SU-DHL-6 (cell line): Measurements from ENCODE around the gene KCND2.

Experiments used
- EZH2phosphoT487 ChIP-seq: fragments of 200-600 bp; sonication (generic), shearing (Covaris generic); conservative IDR thresholded peaks from 2 replicates; pipeline ENCODE4 v1.6.1; 2018; ENCODE audit warnings: mild to moderate bottlenecking, antibody characterized with exemption, low read length, moderate library complexity, mixed read lengths
- TF ChIP-seq, protein P1 (sequence below): fragments of 200-600 bp; sonication (generic); IDR thresholded peaks from one replicate; pipeline ENCODE4 v1.5.1; 2017; ENCODE audit warnings: antibody characterized with exemption, mild to moderate bottlenecking, low read length, moderate library complexity; ENCODE audit not compliant: insufficient read depth, poor library complexity, severe bottlenecking

DNA sequence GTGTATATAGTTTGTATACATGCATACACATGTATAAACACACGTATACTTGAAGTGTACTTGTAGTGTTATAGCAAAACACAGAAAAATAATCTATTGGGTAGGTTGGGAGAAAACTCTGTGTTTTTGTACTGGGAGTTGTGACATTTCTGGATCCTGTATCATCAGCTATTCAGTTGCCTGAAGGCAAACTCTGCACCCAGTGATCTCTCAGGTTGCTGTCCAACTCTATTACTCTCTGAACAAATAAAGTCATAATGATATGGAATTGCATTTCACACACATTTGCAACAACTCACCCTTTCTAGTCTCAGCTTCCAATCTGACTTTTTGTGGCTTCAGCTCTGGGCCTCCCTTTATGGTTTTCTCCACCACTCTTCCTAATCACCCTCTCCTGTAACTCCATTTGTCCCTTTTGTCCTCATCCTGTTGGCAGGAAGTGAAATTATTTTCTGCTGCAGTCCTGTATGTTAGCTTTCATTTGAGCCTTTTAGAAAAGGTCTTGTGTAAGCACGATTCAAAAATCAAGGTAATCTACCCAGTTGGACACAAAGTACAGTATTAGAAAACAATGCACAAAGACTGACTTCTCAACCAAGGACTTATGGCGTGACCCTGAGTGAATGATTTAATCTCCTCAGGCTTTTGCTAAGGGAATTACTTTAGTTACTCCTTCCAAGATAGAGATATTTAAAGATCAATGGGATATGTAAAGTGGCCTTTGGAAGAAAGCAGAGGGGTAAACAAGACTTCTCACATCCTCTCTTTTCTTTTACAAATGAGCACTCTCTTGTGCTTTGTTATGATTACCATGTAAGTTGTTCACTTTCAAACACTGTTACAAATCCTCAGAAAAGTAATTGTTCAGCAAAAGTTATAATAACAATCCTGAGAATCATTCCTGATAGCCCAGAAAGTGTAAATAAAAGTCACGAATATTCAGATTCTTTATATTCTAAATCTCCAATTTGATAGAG is 249.1 kb downstream of the KCND2 start:
- TF ChIP-seq, protein P1, sequence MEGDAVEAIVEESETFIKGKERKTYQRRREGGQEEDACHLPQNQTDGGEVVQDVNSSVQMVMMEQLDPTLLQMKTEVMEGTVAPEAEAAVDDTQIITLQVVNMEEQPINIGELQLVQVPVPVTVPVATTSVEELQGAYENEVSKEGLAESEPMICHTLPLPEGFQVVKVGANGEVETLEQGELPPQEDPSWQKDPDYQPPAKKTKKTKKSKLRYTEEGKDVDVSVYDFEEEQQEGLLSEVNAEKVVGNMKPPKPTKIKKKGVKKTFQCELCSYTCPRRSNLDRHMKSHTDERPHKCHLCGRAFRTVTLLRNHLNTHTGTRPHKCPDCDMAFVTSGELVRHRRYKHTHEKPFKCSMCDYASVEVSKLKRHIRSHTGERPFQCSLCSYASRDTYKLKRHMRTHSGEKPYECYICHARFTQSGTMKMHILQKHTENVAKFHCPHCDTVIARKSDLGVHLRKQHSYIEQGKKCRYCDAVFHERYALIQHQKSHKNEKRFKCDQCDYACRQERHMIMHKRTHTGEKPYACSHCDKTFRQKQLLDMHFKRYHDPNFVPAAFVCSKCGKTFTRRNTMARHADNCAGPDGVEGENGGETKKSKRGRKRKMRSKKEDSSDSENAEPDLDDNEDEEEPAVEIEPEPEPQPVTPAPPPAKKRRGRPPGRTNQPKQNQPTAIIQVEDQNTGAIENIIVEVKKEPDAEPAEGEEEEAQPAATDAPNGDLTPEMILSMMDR, result no peak
- no peak for TF ChIP-seq EZH2phosphoT487
